Brain microvascular endothelial cell (primary cell): ENCODE results near the gene RAB4B.

ENCODE experiments used
- DNase-seq: peaks from one replicate; pipeline ENCODE4 v3.0.0-alpha.2; 2020
- H3K27ac ChIP-seq: fragments of 250-450 bp; sonication (Bioruptor Pico); 2 replicates; pipeline ENCODE4 v1.5.1; 2020; ENCODE audit warnings: mild to moderate bottlenecking, moderate library complexity
- H3K27me3 ChIP-seq: fragments of 250-450 bp; sonication (Bioruptor Pico); replicated peaks from 2 replicates; pipeline ENCODE4 v1.5.1; 2020; ENCODE audit warnings: mild to moderate bottlenecking
- H3K36me3 ChIP-seq: fragments of 250-450 bp; sonication (Bioruptor Pico); replicated peaks from 2 replicates; pipeline ENCODE4 v1.5.1; 2020; ENCODE audit warnings: mild to moderate bottlenecking
- H3K4me3 ChIP-seq: 2 replicates; pipeline ENCODE4 v1.5.1; 2011; ENCODE audit warnings: low read depth, mild to moderate bottlenecking, control low read depth, low read length, moderate library complexity
- in situ Hi-C: cut with HindIII; loops from 2 replicates; pipeline ENCODE4 v1.10.0; 2017; ENCODE audit warnings: low sequenced_read_pairs, low pct_ligation_motif_present
- TF ChIP-seq, protein P1 (sequence below): IDR thresholded peaks from 2 replicates; pipeline ENCODE4 v1.5.1; 2011; ENCODE audit warnings: low read depth, mild to moderate bottlenecking, moderate library complexity, low read length, control low read depth, inconsistent platforms; ENCODE audit errors: missing control alignments

Gene RAB4B

DNA sequence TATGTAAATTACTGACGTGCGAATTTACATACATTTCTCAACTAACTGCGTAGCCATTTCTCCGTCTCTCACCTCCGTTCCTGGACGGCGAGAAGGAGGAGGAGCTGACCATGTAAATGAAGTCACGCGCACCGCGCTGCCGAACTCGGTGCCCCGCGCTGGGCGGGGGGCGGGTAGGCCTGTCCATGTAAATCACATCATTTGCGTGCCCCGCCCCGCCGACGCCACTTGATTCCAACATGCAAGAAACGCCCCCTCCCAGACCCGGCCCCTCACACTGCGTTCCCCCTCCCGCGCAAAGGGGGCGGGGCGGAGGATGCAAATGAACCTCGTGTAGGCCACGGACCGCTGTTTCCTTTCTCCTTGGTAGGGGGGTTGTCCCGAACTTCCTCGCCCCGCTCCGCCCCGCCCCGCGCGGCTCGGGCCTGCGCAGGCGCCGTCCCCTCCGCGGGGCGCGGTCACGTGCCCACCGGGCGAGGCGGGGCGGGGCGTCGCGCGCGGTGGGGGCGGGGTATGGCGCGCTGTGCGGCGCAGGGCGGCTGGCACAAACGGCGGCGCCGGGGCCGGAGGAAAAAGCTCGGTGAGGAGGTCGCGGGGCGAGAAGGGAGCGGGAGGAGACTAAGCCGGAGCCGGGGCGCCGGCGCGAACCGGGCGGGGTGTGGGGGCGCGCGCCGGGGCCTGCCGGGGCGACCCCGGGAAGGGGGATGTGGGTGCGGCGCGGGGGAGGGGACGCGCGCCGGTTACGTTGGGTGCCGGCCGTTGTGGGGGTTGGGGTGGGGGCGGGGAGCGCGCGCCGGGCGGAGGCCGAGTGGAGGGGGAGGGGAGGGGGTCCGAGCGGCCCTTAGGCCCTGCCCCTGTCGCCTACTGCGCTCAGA lies 20.9 kb downstream of the RAB4B start, which contains the start of gene EGLN2:
EGLN2 (plus strand) TSS at position 509 of the 875 bp plus-strand sequence. CDS start 1,382 bp downstream, outside the sequence.
- in situ Hi-C loops = no loop called here
- DNase-seq = peak; percentile 100
- Histone ChIP-seq H3K36me3 (peaks cover 14% of the 10 kb centered on the region), H3K4me3 (peak within 1 kb of the TSS; percentile 84), H3K27me3 (no peaks in the 10 kb centered on the region), H3K27ac (peak within 1 kb of the TSS; percentile 77)
- TF ChIP-seq, protein P1, sequence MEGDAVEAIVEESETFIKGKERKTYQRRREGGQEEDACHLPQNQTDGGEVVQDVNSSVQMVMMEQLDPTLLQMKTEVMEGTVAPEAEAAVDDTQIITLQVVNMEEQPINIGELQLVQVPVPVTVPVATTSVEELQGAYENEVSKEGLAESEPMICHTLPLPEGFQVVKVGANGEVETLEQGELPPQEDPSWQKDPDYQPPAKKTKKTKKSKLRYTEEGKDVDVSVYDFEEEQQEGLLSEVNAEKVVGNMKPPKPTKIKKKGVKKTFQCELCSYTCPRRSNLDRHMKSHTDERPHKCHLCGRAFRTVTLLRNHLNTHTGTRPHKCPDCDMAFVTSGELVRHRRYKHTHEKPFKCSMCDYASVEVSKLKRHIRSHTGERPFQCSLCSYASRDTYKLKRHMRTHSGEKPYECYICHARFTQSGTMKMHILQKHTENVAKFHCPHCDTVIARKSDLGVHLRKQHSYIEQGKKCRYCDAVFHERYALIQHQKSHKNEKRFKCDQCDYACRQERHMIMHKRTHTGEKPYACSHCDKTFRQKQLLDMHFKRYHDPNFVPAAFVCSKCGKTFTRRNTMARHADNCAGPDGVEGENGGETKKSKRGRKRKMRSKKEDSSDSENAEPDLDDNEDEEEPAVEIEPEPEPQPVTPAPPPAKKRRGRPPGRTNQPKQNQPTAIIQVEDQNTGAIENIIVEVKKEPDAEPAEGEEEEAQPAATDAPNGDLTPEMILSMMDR = no peak

DNA sequence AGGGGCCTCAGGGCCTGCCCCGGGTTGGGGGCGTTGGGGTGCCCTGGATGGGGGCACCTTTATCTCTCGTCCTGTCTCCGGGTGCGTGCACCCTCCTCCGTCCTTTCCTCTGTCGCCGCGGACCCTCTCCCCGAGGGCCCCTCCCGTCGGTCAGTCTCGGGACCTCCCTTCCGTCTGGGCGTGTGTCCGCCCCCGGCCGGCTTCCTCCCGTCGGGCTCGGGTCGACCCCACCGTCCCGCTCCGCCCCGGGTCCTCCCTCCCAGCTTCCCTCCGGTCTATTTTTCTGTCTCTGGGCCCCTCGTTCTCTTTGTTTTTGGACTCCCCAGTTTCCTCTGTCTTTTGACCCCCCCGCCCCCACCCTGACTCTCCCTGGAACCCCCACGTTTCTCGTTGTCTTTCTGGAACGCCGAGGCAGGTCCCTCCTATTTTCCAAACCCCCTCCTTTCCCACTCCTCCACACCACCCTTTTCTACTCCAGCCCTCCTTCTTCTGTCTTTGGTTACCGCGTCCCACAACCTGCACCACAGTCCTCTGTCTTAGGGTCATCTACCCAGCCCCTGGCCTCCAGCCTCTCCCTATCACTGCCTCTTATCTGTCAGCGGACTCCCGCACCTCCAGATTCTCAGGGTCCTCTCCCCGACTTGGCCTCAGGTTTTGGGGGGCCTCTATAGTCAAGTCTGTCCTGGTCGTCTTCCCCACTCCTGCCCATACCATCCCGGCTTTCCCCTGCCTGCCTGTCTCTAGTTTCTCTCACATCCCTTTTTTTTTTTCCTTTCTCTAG lies 21.7 kb downstream of the RAB4B start:
- H3K27ac ChIP-seq = peak overlapping the region; percentile 77
- DNase-seq = no peak
- H3K27me3 ChIP-seq = no peaks in the 10 kb centered on the region
- in situ Hi-C loops = no loop called here
- TF ChIP-seq, protein P1 = no peak
- peaks cover 22% of the 10 kb centered on the region for H3K36me3 ChIP-seq
- H3K4me3 ChIP-seq = peak overlapping the region; percentile 84

GRCh38 chr19:40800339-40800996 lies 22.4 kb downstream of the RAB4B start:
- H3K27me3 ChIP-seq = no peaks in the 10 kb centered on the region
- H3K36me3 ChIP-seq = peaks cover 25% of the 10 kb centered on the region
- in situ Hi-C loops = no loop called here
- TF ChIP-seq, protein P1 = no peak
- no peak overlapping the region for H3K27ac ChIP-seq
- no peak for DNase-seq
- peak overlapping the region; percentile 84 for H3K4me3 ChIP-seq

DNA sequence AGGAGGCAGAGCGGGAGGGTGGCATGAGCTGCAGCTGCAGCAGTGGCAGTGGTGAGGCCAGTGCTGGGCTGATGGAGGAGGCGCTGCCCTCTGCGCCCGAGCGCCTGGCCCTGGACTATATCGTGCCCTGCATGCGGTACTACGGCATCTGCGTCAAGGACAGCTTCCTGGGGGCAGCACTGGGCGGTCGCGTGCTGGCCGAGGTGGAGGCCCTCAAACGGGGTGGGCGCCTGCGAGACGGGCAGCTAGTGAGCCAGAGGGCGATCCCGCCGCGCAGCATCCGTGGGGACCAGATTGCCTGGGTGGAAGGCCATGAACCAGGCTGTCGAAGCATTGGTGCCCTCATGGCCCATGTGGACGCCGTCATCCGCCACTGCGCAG lies 22.9 kb downstream of the RAB4B start:
- DNase-seq = no peak
- Histone ChIP-seq H3K4me3 (peak overlapping the region; percentile 22), H3K27me3 (no peaks in the 10 kb centered on the region), H3K36me3 (peaks cover 29% of the 10 kb centered on the region), H3K27ac (no peak overlapping the region)
- in situ Hi-C loops = no loop called here
- TF ChIP-seq, protein P1 = no peak

- TF ChIP-seq, protein P1 = no peak
- no peak for DNase-seq
- in situ Hi-C loops = no loop called here
- Histone ChIP-seq H3K36me3 (peaks cover 29% of the 10 kb centered on the region), H3K27ac (no peak overlapping the region), H3K4me3 (peak overlapping the region; percentile 22), H3K27me3 (no peaks in the 10 kb centered on the region)
These were observed 23.6 kb downstream of the RAB4B start for GRCh38 chr19:40801426-40802299.
